Measurements from ENCODE around the gene CCDC190. TPM values are rescaled to one million over a fixed set of nuclear protein-coding genes. Genes with fewer than 3 reads are reported as not detected.
"Not testable (repeated sequence)": the region's sequence is repeated elsewhere in the genome, so short reads cannot be mapped to it uniquely, and the experiment has no call there.

The CCDC190 gene
- total RNA-seq, 1 experiment from 2014 or later: 0.19 TPM

DNA sequence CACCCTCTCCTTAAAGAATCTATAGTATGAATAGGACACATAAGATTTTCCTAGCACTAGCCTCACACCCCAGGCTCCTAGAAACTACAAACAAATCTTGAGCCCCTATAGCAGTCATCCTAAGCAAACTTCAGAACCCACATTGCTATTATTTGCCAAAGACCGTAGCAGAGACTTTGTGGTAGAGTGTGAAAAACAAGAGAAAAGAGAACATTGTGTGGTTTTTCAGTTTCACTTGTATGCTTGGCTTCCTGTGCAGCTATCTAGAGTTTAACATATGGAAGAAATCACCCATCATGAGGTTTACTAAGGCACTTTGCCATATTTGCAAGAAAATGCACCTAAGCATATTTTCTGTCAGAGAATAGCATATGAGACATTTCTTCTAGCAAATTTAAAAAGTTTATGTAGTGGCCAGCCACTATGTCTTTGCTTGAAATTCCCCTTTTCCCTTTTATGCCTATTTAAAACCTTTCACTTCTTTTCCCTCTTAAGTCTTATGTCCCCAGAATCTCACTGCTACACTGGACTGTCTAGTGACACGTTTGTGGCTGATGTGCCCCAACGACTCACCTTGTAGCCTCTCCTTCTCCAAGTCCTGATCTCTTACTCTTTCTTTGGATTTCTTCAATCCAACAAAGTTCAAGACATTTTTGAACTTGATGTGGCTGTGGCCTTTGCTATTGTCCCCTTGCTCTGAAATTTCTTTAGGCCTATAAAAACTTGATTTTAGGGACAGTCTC is 25.6 kb downstream of the CCDC190 start:
- DNase-seq (ENCODE audit: low read depth): no peak

DNA sequence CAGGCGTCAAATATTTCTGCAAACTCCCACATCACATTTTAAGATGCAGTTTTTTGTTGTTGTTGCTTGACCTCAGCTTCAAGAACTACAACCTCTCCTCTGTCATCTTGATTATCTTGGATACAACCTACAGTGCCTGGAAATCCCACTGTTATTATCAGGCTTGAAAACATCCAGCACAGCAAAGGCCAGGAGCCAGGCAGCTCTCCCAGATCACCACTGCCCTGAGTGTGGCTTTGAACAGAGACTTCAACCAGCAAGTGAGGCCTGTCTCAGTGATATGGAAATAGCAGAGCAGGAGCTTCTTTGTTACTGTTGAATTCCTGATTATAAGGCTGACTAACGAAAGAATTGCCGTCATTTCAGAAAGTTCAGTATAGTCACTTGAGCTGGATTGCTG is 28.5 kb downstream of the CCDC190 start:
- DNase-seq (ENCODE audit: low read depth): no peak

DNA sequence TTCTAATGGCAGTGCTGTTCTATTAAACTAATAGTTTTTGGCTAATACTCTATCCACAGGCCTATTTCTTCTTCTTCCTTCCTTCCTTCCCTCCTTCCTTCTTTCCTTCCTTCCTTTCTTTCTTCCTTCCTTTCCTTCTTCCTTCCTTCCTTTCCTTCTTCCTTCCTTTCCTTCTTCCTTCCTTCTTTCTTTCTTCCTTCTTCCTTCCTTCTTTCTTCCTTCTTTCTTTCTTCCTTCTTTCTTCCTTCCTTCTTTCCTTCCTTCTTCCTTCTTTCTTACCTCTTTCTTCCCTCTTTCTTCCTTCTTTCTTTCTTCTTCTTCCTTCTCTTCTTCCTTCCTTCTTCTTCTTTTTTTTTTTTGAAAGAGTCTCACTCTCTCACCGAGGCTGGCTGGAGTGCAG is 31.7 kb downstream of the CCDC190 start:
- DNase-seq (ENCODE audit: low read depth): no peak

DNA sequence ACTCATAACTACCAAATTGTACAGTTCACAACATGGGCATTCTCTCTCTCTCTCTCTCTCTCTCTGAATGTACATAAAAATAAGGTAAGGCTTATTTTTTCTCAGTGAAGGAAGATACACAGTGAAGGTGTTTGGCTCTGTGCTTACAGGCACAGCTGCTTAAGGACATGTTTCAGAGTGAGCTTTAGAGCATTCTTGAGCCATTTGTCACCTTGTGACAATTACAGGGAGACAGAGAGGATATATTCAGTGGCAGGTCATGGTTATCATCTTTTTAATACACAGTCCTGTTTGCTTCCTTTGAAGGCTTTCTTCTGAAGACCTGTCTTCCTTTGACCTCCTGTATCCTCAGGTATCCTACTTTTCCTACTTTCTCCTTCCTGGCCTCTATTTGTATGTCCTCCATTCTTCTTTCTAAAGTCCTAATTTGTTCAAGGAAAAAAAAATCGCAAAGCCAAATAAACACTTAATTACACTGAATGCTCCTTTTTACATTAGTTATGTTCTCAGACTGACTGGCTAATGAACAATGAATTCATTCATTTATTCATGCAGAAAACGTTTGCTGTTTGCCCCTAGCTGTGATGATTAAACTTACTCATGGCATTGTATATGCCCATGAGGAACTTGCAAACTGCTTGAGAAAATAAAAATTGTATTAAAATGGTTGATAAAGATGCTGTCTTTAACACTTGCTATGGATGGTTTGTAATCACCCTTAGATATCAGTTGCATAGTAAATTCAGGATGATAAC is 37.0 kb downstream of the CCDC190 start:
- peak; percentile 35 for DNase-seq (ENCODE audit: low read depth)

DNA sequence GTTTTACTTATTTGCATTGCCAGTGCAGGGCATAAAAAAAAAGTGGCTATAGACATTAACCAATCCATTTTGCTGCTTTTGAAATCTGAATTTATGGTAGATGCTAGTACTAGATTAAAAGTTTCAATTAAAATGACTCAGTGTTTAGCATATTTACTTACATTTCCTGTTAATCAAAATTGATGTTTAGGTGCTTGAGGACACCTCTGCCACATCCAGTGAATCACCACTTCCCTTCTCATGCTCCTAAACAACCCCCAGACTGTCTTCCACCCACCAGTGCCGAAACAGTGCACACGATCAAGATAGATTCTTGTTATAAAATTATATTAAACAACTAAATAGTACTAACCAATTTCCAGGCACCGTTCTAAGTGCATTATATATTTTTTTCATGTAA is 37.7 kb downstream of the CCDC190 start:
- peak; percentile 56 for DNase-seq (ENCODE audit: low read depth)

DNA sequence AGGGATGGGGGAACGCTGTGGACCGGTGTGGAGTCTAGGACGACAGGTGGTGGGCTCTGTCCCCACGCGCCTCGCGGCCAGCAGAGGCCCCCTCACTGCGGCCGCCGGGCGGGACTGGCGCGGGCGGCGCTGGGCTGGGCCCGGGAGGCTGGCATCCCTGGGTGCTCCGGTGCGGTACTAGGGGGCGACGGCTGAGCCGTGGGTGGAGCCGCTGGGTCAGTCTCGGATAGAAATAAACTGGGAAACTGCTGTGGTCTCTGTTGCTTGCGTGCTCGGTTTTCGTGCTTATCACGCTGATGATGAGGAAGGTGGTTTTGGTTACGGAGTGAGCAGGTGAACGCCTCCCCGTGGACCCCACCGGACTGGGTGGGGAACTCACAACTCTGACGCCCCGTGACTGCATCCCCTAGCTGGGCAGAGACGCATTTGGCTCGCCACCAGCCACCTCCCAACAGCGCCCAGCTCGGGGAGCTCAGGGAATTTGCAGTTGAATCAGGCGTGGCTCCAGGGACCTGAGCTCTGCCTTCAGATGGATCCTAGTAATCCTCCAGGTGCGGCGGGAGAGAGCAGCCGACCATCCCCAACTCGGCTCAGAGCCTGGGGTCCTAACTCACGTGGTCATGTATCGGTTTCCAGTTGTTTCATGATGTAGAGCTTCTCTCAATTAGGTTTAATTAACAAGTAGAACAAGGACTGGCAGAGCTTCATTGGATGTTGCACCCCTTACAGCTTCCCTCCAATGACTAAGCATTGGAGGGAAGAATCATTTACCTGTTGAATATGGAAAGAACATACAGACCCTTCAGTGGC is 38.4 kb downstream of the CCDC190 start:
- DNase-seq (ENCODE audit: low read depth): no peak

DNA sequence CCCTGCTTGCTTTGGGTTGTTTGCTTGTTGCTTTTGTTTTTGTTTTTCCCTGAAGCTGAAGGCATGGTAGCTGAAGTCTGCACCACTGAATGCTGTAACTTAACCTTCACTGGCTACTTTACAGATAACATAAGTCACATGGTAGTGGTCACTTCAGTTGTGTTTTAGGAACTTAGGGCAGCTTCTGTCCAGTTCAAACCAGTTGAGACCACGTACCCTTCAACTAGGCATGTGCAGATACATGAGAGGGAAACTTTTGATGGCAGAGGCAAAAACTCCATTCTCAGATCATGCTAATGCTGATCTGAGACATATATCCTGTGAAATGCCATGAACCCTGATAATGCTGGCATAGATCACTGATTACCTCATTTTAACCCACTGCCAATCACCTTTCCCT is 42.3 kb downstream of the CCDC190 start:
- DNase-seq (ENCODE audit: low read depth): not testable (repeated sequence)

DNA sequence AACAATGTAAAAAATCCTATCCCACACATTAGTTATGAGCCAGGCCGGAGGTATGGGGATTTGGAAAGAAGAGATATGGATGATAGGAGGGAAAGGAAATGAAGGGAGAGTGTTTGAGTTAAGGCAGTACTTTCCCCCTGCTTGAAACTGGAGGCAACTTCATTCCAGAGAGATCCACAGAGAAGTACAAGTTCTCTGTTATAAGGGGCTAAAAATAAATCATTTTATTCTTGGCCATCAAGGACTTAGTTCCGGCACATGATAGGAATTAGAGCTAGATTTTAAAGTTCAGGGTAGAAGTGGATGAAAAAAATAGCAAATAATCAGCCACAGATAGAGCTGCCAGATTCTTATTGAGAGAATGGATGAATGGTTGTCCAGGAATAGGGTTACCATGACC is 42.8 kb downstream of the CCDC190 start:
- not testable (repeated sequence) for DNase-seq (ENCODE audit: low read depth)

DNA sequence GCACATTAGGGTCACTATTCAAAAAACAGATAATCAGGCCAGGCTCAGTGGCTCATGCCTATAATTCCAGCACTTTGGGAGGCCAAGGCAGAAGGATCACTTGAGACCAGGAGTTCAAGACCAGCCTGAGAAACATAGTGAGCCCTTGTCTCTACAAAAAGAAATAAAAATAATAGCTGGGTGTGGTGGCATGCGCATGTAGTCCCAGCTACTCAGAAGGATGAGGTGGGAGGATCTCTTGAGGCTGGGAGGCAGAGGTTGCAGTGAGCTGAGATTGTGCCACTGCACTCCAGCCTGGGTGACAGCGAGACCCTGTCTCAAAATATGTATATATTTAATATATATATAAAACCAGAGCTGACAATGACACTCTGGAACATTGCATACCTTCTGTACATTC is 48.6 kb downstream of the CCDC190 start:
- not testable (repeated sequence) for DNase-seq (ENCODE audit: low read depth)

DNA sequence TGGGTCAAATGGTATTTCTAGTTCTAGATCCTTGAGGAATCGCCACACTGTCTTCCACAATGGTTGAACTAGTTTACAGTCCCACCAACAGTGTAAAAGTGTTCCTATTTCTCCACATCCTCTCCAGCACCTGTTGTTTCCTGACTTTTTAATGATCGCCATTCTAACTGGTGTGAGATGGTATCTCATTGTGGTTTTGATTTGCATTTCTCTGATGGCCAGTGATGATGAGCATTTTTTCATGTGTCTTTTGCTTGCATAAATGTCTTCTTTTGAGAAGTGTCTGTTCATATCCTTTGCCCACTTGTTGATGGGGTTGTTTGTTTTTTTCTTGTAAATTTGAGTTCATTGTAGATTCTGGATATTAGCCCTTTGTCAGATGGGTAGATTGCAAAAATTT is 53.5 kb downstream of the CCDC190 start:
- not testable (repeated sequence) for DNase-seq (ENCODE audit: low read depth)

Other genes with a start within 250 kb of the CCDC190 start
- 29.0 and 34.4 TPM in 2 replicates for gene DDR2, start 228.7 kb downstream of the CCDC190 start, total RNA-seq (2014; rRNA removed; shearing (Covaris generic))
- gene HSD17B7, start 70.5 kb downstream of the CCDC190 start, total RNA-seq (2014; rRNA removed; shearing (Covaris generic)): 24.5 and 28.2 TPM in 2 replicates
- 150 and 167 TPM in 2 replicates for gene RGS4, start 208.2 kb upstream of the CCDC190 start, total RNA-seq (2014; rRNA removed; shearing (Covaris generic))